HepG2 (cell line): ENCODE results near the gene DISP2. TPM values are rescaled to one million over a fixed set of nuclear protein-coding genes. Genes with fewer than 3 reads are reported as not detected.

ENCODE experiments used
- ATAC-seq: fragments of 200-7000 bp; cut with Tn5 transposase; 3 replicates; pipeline ENCODE4 v1.9.1; 2020; ENCODE audit warnings: mild to moderate bottlenecking, moderate library complexity
- BruUV-seq: library from RNA; stranded (reverse); fragments of 400-500 nt; replicated peaks from 2 replicates; lab custom pipeline; 2021; lab: Mats Ljungman, UMichigan
- CTCF ChIA-PET: fragments of 300-600 bp; formaldehyde crosslinking; extraction: SDS; loops from one replicate; lab custom pipeline; 2021; ENCODE audit warnings: low total read pairs, inconsistent platforms, low intra/inter-chr PET ratio; lab: Yijun Ruan, JAX
- POLR2A ChIA-PET: fragments of 350-600 bp; sonication (Branson Sonifier 250); formaldehyde crosslinking; loops from one replicate; lab custom pipeline; 2020; ENCODE audit warnings: antibody characterized with exemption, inconsistent platforms; lab: Yijun Ruan, JAX
- DNase-seq: peaks from one replicate; pipeline ENCODE4 v3.0.0-alpha.2; 2015; ENCODE audit warnings: low spot score
- FAIRE-seq: peaks from 3 replicates; lab custom pipeline; 2011; peaks lifted over from hg19 to GRCh38; lab: Jason Lieb, UNC
- H2AFZ ChIP-seq: one replicate; pipeline ENCODE4 v1.6.1; 2011; ENCODE audit warnings: low read length, inconsistent platforms
- H3K27ac ChIP-seq: fragments of 300-600 bp; 3 replicates; pipeline ENCODE4 v1.8.0; 2011; ENCODE audit warnings: mixed run types, mild to moderate bottlenecking, mixed read lengths, low read length, inconsistent platforms; ENCODE audit not compliant: insufficient read depth; ENCODE audit errors: extremely low read length
- H3K27me3 ChIP-seq, 2 experiments: fragments of 200-600 bp in 1 of 2; 2 replicates in 1 of 2; 3 replicates in 1 of 2; pipeline versions ENCODE4 v1.6.0 to v1.8.0; 2011; ENCODE audit warnings: low read length in 2 of 2, mild to moderate bottlenecking in 2 of 2, moderate library complexity in 2 of 2, inconsistent platforms in 1 of 2; ENCODE audit not compliant: insufficient read depth in 2 of 2, control insufficient read depth in 1 of 2
- H3K36me3 ChIP-seq, 2 experiments: fragments of 200-600 bp in 1 of 2; replicated peaks in 1 of 2; 2 replicates in 1 of 2; 3 replicates in 1 of 2; pipeline versions ENCODE4 v1.5.1 to v1.8.0; 2011; ENCODE audit warnings: low read length in 2 of 2, inconsistent platforms in 1 of 2; ENCODE audit not compliant: insufficient read depth in 2 of 2, control insufficient read depth in 1 of 2
- H3K4me1 ChIP-seq: 2 replicates; pipeline ENCODE4 v1.5.1; 2012; ENCODE audit warnings: low read length, inconsistent platforms; ENCODE audit not compliant: insufficient read depth
- H3K4me2 ChIP-seq: 2 replicates; pipeline ENCODE4 v1.6.0; 2011; ENCODE audit warnings: low read depth, low read length, inconsistent platforms
- H3K4me3 ChIP-seq, 3 experiments: fragments of 200-600 bp in 1 of 3; sonication (generic), shearing (Covaris generic) in 1 of 3; replicated peaks in 1 of 3; 2 replicates each; pipeline ENCODE4 v1.5.1; 2011 to 2016; ENCODE audit warnings: low read length in 3 of 3, inconsistent platforms in 2 of 3, low read depth in 2 of 3, mild to moderate bottlenecking in 2 of 3, control low read depth in 1 of 3, mixed read lengths in 1 of 3; ENCODE audit not compliant: insufficient read depth in 1 of 3
- H3K79me2 ChIP-seq: one replicate; pipeline ENCODE4 v1.6.1; 2011; ENCODE audit warnings: low read length, inconsistent platforms; ENCODE audit not compliant: insufficient read depth
- H3K9ac ChIP-seq: 2 replicates; pipeline ENCODE4 v1.6.0; 2011; ENCODE audit warnings: mild to moderate bottlenecking, low read depth, low read length, inconsistent platforms; ENCODE audit not compliant: insufficient read depth
- H3K9me3 ChIP-seq: 2 replicates; pipeline ENCODE4 v1.5.1; 2012; ENCODE audit warnings: mild to moderate bottlenecking, low read length
- H4K20me1 ChIP-seq: 2 replicates; pipeline ENCODE4 v1.6.0; 2011; ENCODE audit warnings: inconsistent platforms, mild to moderate bottlenecking, low read length, moderate library complexity; ENCODE audit not compliant: insufficient read depth
- ARHGAP35 ChIP-seq: sonication (generic); formaldehyde crosslinking; IDR thresholded peaks from 2 replicates; pipeline ENCODE4 v1.9.0; 2022; ENCODE audit warnings: mild to moderate bottlenecking, inconsistent platforms, moderate library complexity, missing genetic modification reagents, borderline replicate concordance
- BRD4 ChIP-seq: sonication (generic); formaldehyde crosslinking; IDR thresholded peaks from 2 replicates; pipeline ENCODE4 v1.4.0; 2020; ENCODE audit warnings: missing genetic modification reagents
- FOXO1 ChIP-seq: sonication (generic); formaldehyde crosslinking; IDR thresholded peaks from 2 replicates; pipeline ENCODE4 v1.4.0; 2020; ENCODE audit warnings: missing genetic modification reagents
- MIER2 ChIP-seq: IDR thresholded peaks from 2 replicates; pipeline ENCODE4 v1.6.1; 2016; ENCODE audit warnings: missing biosample characterization, missing genetic modification reagents
- NCOA2 ChIP-seq: sonication (generic); formaldehyde crosslinking; IDR thresholded peaks from 2 replicates; pipeline ENCODE4 v1.8.0; 2022; ENCODE audit warnings: inconsistent platforms
- NFIC ChIP-seq: IDR thresholded peaks from 2 replicates; pipeline ENCODE4 v1.6.1; 2012; ENCODE audit warnings: mild to moderate bottlenecking, low read length, inconsistent platforms
- SRSF4 ChIP-seq: fragments of 200-400 bp; formaldehyde crosslinking; IDR thresholded peaks from one replicate; pipeline ENCODE4 v1.6.1; 2018; ENCODE audit warnings: mild to moderate bottlenecking, low read depth, low read length, moderate library complexity; ENCODE audit not compliant: poor library complexity, severe bottlenecking
- TRAFD1 ChIP-seq: sonication (generic); formaldehyde crosslinking; IDR thresholded peaks from 2 replicates; pipeline ENCODE4 v1.5.1; 2020; ENCODE audit warnings: missing genetic modification reagents, mild to moderate bottlenecking, borderline replicate concordance
- ZNF251 ChIP-seq: sonication (generic); formaldehyde crosslinking; IDR thresholded peaks from 2 replicates; pipeline ENCODE4 v1.9.0; 2021; ENCODE audit warnings: mild to moderate bottlenecking, missing genetic modification reagents
- ZNF44 ChIP-seq: sonication (generic); formaldehyde crosslinking; IDR thresholded peaks from 2 replicates; pipeline ENCODE4 v1.5.1; 2020; ENCODE audit warnings: mild to moderate bottlenecking, missing genetic modification reagents
- ZNF543 ChIP-seq: sonication (generic); formaldehyde crosslinking; IDR thresholded peaks from 2 replicates; pipeline ENCODE4 v1.4.0; 2020; ENCODE audit warnings: mild to moderate bottlenecking, missing genetic modification reagents
- ZNF800 ChIP-seq: sonication (generic); formaldehyde crosslinking; IDR thresholded peaks from 2 replicates; pipeline ENCODE4 v1.4.0; 2020; ENCODE audit warnings: missing genetic modification reagents
- ZNF891 ChIP-seq: sonication (generic); formaldehyde crosslinking; IDR thresholded peaks from 2 replicates; pipeline ENCODE4 v1.5.0; 2020; ENCODE audit warnings: mild to moderate bottlenecking, missing genetic modification reagents
- WGBS: methylation state at CpG from one replicate; pipeline ENCODE4 v1.1.6; 2017; ENCODE audit warnings: low lambda C conversion rate; 5-methylcytosine and 5-hydroxymethylcytosine counted together
- in situ Hi-C: cut with HindIII; loops from 2 replicates; pipeline ENCODE4 v1.10.0; 2017; ENCODE audit warnings: low pct_unique_long_range_greater_than_20kb; ENCODE audit not compliant: extremely low pct_ligation_motif_present
- intact Hi-C: fragments of 100-400 bp; cut with micrococcal nuclease; formaldehyde crosslinking; loops from one replicate; pipeline ENCODE4 v1.10.0; 2022; ENCODE audit not compliant: unreplicated experiment
- polyA plus RNA-seq, 8 experiments: library from polyadenylated mRNA; depleted of rRNA in 3 of 8; stranded (reverse) in 7 of 8; unstranded in 1 of 8; fragments of >200 nt; fragmentation: Illumina TruSeq in 4 of 8; extraction: Trizol in 4 of 8; gene quantifications; 2 replicates each; pipeline versions ENCODE4 v1.2.1 to v1.2.3, GENCODE V29; 2011 to 2016; ENCODE audit warnings: low read depth in 4 of 8, missing spikeins in 1 of 8, mixed read lengths in 1 of 8; ENCODE audit not compliant: insufficient read depth in 1 of 8
- total RNA-seq, 5 experiments: library from RNA; depleted of rRNA; stranded (reverse); fragments of >200 nt; fragmentation: Illumina TruSeq; extraction: Trizol; gene quantifications; 2 replicates each; pipeline ENCODE4 v1.2.3, GENCODE V29; 2016; ENCODE audit warnings: low read depth in 1 of 5
- TF ChIP-seq, protein P1 (sequence below): IDR thresholded peaks from 2 replicates; pipeline ENCODE4 v1.6.1; 2016
- TF ChIP-seq, protein P2 (sequence below): sonication (generic); formaldehyde crosslinking; IDR thresholded peaks from 2 replicates; pipeline ENCODE4 v1.4.0; 2020; ENCODE audit warnings: missing genetic modification reagents
- TF ChIP-seq, protein P3 (sequence below): sonication (generic); formaldehyde crosslinking; IDR thresholded peaks from 2 replicates; pipeline ENCODE4 v1.4.0; 2020; ENCODE audit warnings: mild to moderate bottlenecking, missing genetic modification reagents

Gene DISP2
- total and polyA plus RNA-seq, 2 of the 13 experiments (the other 11 are each of a cell fraction or from before 2014, with no cell fraction given) = 0.09 to 0.32 TPM

GRCh38 chr15:40309344-40309862 lies 48.6 kb upstream of the DISP2 start:
- Histone ChIP-seq H3K27ac (no peak overlapping the region), H3K4me2 (no peak overlapping the region), H3K4me1 (no peaks in the 10 kb centered on the region), H3K79me2 (no peaks in the 10 kb centered on the region), H3K9me3 (no peaks in the 10 kb centered on the region), H4K20me1 (no peaks in the 10 kb centered on the region), H3K36me3 (no peaks in the 10 kb centered on the region), H3K27me3 (peaks cover 2 to 61% of the 10 kb centered on the region in 2 experiments; a peak in 4 of 5 replicates), H3K9ac (no peak overlapping the region), H3K4me3 (no peak overlapping the region), H2AFZ (no peak overlapping the region)
- ChIA-PET CTCF (interaction anchor here (1.2 to 1.6 kb wide), 3 partner anchors 27 to 35 kb away, joined by 3 to 17 read pairs (median 6); partner anchors contain the start of gene ANKRD63), POLR2A (no interaction called here)
- WGBS = 33% methylated on average over 8 of the region's 8 CpGs
- no peak for TF ChIP-seq NFIC
- TF ChIP-seq ZNF800 (CRISPR knock-in tag) = no peak
- no peak for TF ChIP-seq TRAFD1
- TF ChIP-seq, protein P1, sequence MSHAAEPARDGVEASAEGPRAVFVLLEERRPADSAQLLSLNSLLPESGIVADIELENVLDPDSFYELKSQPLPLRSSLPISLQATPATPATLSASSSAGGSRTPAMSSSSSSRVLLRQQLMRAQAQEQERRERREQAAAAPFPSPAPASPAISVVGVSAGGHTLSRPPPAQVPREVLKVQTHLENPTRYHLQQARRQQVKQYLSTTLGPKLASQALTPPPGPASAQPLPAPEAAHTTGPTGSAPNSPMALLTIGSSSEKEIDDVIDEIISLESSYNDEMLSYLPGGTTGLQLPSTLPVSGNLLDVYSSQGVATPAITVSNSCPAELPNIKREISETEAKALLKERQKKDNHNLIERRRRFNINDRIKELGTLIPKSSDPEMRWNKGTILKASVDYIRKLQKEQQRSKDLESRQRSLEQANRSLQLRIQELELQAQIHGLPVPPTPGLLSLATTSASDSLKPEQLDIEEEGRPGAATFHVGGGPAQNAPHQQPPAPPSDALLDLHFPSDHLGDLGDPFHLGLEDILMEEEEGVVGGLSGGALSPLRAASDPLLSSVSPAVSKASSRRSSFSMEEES (CRISPR knock-in tag) = no peak
- TF ChIP-seq MIER2 (CRISPR knock-in tag) = no peak
- no peak for TF ChIP-seq BRD4
- TF ChIP-seq ARHGAP35 = no peak
- TF ChIP-seq, protein P2, sequence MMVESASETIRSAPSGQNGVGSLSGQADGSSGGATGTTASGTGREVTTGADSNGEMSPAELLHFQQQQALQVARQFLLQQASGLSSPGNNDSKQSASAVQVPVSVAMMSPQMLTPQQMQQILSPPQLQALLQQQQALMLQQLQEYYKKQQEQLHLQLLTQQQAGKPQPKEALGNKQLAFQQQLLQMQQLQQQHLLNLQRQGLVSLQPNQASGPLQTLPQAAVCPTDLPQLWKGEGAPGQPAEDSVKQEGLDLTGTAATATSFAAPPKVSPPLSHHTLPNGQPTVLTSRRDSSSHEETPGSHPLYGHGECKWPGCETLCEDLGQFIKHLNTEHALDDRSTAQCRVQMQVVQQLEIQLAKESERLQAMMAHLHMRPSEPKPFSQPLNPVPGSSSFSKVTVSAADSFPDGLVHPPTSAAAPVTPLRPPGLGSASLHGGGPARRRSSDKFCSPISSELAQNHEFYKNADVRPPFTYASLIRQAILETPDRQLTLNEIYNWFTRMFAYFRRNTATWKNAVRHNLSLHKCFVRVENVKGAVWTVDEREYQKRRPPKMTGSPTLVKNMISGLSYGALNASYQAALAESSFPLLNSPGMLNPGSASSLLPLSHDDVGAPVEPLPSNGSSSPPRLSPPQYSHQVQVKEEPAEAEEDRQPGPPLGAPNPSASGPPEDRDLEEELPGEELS = no peak
- TF ChIP-seq FOXO1 (CRISPR knock-in tag) = no peak
- no peak for TF ChIP-seq ZNF891
- no peak for TF ChIP-seq ZNF251 (CRISPR knock-in tag)
- no peak for TF ChIP-seq NCOA2 (CRISPR knock-in tag)
- no peak for TF ChIP-seq ZNF543 (CRISPR knock-in tag)
- no peak for TF ChIP-seq ZNF44 (CRISPR knock-in tag)
- TF ChIP-seq, protein P3, sequence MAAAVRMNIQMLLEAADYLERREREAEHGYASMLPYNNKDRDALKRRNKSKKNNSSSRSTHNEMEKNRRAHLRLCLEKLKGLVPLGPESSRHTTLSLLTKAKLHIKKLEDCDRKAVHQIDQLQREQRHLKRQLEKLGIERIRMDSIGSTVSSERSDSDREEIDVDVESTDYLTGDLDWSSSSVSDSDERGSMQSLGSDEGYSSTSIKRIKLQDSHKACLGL (CRISPR knock-in tag) = no peak
- no peak for TF ChIP-seq SRSF4
- intact Hi-C loops (no loop called here), in situ Hi-C loops (no loop called here)
- ATAC-seq (no peak), DNase-seq (no peak), FAIRE-seq (no peak)
- no TSS peak for BruUV-seq
